Glutamatergic neuron (in vitro differentiated cells): ENCODE data around the gene IGFBP5. TPM values are rescaled to one million over a fixed set of nuclear protein-coding genes. Genes with fewer than 3 reads are reported as not detected.

Source experiments
- DNase-seq: peaks from one replicate; pipeline ENCODE4 v3.0.0; 2022
- H3K27ac Mint-ChIP-seq: one replicate; pipeline ENCODE4 v1.8.0; 2020; ENCODE audit warnings: mild to moderate bottlenecking, mixed read lengths, inconsistent platforms; ENCODE audit not compliant: unreplicated experiment
- H3K27me3 Mint-ChIP-seq: one replicate; pipeline ENCODE4 v1.8.0; 2020; ENCODE audit warnings: mild to moderate bottlenecking, moderate library complexity, mixed read lengths, inconsistent platforms; ENCODE audit not compliant: unreplicated experiment
- H3K36me3 Mint-ChIP-seq: one replicate; pipeline ENCODE4 v1.8.0; 2020; ENCODE audit warnings: mild to moderate bottlenecking, mixed read lengths, inconsistent platforms; ENCODE audit not compliant: unreplicated experiment
- H3K4me1 Mint-ChIP-seq: one replicate; pipeline ENCODE4 v1.8.0; 2020; ENCODE audit warnings: mild to moderate bottlenecking, low read depth, mixed read lengths, inconsistent platforms; ENCODE audit not compliant: unreplicated experiment
- H3K4me3 Mint-ChIP-seq: one replicate; pipeline ENCODE4 v1.8.0; 2020; ENCODE audit warnings: mild to moderate bottlenecking, mixed read lengths, inconsistent platforms; ENCODE audit not compliant: unreplicated experiment
- H3K9me3 Mint-ChIP-seq: one replicate; pipeline ENCODE4 v1.8.0; 2020; ENCODE audit warnings: mild to moderate bottlenecking, moderate library complexity, mixed read lengths, inconsistent platforms; ENCODE audit not compliant: unreplicated experiment
- total RNA-seq: library from RNA; stranded (reverse); fragmentation: NEBNext Ultra II Directional; extraction: Animal tissue kit (Norgen Biotek cat#: 25700); gene quantifications from one replicate; pipeline ENCODE4 v1.2.1, GENCODE V29; 2021; ENCODE audit not compliant: unreplicated experiment
- TF ChIP-seq, protein P1 (sequence below): fragments of 200-600 bp; sonication (generic); IDR thresholded peaks from one replicate; pipeline ENCODE4 v1.5.0; 2021; ENCODE audit not compliant: partially characterized antibody, unreplicated experiment

Gene IGFBP5
- total RNA-seq, 1 donor from 2014 or later, result 0.51 TPM

DNA sequence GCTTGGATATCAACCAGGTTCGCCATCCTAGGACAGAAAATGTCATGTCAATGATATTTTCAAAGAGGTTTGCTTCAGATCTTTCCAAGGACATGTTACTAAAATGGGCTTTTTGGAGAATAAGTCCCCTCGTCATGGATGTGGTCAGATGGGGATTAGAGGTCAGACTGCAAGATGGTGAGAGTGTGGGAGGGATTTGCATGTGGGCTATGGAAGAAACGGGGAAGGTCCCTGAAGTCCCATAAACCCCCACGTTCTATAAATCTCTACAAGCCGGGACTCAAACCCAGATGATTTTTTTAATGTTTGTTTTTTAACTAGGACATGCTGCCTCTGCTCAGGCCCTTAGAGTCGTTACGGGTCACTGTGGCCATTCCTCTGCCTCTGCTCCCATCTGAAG, 37.7 kb upstream of the IGFBP5 start:
- Mint-ChIP-seq H3K36me3 (no peaks in the 10 kb centered on the region), H3K4me3 (no peak overlapping the region), H3K9me3 (peaks cover 1% of the 10 kb centered on the region), H3K4me1 (no peaks in the 10 kb centered on the region), H3K27me3 (peaks cover 3% of the 10 kb centered on the region), H3K27ac (no peak overlapping the region)
- DNase-seq, result no peak
- TF ChIP-seq, protein P1, sequence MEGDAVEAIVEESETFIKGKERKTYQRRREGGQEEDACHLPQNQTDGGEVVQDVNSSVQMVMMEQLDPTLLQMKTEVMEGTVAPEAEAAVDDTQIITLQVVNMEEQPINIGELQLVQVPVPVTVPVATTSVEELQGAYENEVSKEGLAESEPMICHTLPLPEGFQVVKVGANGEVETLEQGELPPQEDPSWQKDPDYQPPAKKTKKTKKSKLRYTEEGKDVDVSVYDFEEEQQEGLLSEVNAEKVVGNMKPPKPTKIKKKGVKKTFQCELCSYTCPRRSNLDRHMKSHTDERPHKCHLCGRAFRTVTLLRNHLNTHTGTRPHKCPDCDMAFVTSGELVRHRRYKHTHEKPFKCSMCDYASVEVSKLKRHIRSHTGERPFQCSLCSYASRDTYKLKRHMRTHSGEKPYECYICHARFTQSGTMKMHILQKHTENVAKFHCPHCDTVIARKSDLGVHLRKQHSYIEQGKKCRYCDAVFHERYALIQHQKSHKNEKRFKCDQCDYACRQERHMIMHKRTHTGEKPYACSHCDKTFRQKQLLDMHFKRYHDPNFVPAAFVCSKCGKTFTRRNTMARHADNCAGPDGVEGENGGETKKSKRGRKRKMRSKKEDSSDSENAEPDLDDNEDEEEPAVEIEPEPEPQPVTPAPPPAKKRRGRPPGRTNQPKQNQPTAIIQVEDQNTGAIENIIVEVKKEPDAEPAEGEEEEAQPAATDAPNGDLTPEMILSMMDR, result no peak

DNA sequence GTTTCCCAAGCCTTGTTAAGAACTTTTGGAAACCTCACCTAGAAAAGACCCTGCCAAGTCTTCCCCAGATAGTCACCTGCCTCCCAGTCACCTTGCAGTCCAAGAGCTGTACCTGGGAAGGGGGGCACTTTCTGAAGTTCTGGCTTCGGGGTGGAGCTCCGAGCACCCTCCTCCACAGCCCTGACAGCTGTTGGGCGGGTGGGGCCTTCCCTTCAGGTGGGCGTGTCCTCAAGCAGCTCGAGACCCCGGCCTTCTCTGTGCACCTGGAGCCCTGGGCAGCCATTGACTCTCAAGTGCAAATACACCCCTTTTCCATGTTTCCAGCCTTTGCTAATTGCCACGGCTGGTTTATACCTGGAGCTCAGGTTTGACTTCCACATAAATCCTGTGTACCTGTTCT, 37.0 kb upstream of the IGFBP5 start:
- DNase-seq, result no peak
- Mint-ChIP-seq H3K36me3 (no peaks in the 10 kb centered on the region), H3K4me1 (no peaks in the 10 kb centered on the region), H3K4me3 (no peak overlapping the region), H3K27ac (no peak overlapping the region), H3K27me3 (peaks cover 3% of the 10 kb centered on the region), H3K9me3 (peaks cover 3% of the 10 kb centered on the region)
- TF ChIP-seq, protein P1, result no peak

DNA sequence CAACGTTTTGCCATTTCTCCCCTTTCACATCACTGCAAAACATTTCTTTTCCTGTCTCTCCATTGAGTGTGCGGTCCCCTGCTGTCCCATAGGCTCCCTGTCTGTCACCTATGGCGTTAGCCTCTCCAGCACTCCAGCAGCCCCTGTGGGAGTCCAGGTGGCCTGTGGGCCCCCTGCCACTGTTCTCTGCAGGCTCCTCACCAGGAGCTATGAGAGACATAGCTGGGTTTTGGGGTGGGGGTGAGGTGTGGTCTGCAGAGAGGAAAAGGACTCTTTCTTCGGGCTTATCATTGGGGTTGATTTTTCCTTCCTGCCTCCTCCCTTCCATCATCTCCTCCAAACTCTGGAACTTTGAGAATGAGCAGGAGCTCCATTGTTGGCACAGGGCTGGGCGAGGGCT, 36.1 kb upstream of the IGFBP5 start:
- TF ChIP-seq, protein P1, result no peak
- Mint-ChIP-seq H3K4me1 (no peaks in the 10 kb centered on the region), H3K27ac (no peak overlapping the region)

DNA sequence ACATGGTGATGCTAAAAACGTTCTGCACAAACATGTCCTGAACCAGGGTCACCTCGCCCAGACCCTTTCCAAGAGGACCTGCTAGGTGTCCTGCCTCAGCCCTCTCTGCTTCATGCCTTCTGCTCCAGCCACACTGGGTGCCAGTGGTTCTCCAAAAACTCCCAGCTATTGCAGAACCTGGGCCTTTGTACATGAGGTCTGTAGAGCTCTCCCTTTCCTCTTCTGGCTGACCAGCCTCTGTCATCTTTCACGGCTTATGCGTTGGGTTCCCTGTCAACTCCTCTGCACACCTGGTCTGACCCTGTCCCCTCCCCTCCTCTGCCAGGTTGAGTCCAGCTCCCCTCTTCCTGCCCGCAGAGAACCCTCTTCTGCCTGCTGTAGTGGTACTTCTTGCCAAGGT, 35.5 kb upstream of the IGFBP5 start:
- Mint-ChIP-seq H3K4me3 (no peak overlapping the region), H3K27me3 (peaks cover 3% of the 10 kb centered on the region), H3K4me1 (no peaks in the 10 kb centered on the region), H3K27ac (no peak overlapping the region), H3K9me3 (peaks cover 3% of the 10 kb centered on the region), H3K36me3 (no peaks in the 10 kb centered on the region)
- DNase-seq, result no peak
- TF ChIP-seq, protein P1, result no peak

More for the DNA sequence above, 36.1 kb upstream of the IGFBP5 start:
- Mint-ChIP-seq H3K36me3 (no peaks in the 10 kb centered on the region), H3K4me3 (no peak overlapping the region), H3K9me3 (peaks cover 3% of the 10 kb centered on the region), H3K27me3 (peaks cover 3% of the 10 kb centered on the region)
- DNase-seq, result no peak

DNA sequence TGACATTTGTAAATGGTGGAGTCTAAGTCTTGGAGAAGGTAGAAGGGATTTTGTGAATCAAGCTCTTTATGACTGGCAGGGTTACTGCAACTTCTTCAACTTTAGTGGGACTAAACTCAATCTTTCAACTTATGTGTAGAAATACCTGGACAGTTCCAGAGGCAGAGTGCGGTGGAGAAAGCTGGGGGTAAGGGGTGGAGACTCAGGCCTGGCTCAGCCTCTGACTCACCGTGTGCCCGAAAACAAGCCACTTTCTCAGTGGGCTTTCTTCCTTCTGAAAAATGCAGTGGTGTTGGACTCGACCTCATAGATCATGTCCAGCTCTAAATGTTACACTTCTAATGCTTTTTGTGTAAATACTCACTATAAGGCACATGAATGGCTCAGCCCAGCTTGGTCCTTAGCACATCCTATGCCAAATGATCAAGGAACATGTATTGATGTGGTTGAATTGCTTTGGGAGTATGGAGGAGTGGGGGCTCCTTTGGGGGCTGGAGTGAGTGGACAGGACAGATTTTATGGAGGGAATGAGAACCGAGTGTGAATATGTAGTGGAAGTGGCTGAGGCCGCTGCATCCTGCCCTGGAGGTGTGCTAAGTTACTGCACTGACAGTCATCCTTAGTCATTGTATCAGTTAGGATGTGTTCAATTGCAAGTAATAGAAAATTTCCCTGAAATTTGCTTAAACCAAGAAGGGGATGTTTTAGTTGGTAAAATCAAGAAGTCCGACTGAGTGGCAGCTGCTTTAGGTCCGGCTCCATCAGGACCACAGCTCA, 32.2 kb upstream of the IGFBP5 start:
- H3K36me3 Mint-ChIP-seq, result no peaks in the 10 kb centered on the region
- H3K4me3 Mint-ChIP-seq, result no peak overlapping the region
- TF ChIP-seq, protein P1, result no peak
- H3K9me3 Mint-ChIP-seq, result peaks cover 3% of the 10 kb centered on the region
- no peaks in the 10 kb centered on the region for H3K4me1 Mint-ChIP-seq
- H3K27ac Mint-ChIP-seq, result no peak overlapping the region
- H3K27me3 Mint-ChIP-seq, result peaks cover 3% of the 10 kb centered on the region
- no peak for DNase-seq
